IPS DF 4.7 (cell line): ENCODE measurements around the gene APLP1.
"Not testable (repeated sequence)": the region's sequence is repeated elsewhere in the genome, so short reads cannot be mapped to it uniquely, and the experiment has no call there.

Source experiments
- DNase-seq: peaks from one replicate; pipeline ENCODE4 v3.0.0-alpha.2; 2013; ENCODE audit warnings: low spot score; ENCODE audit errors: extremely low read depth

Gene APLP1

GRCh38 chr19:35852029-35852780 lies 16.2 kb upstream of the APLP1 start, which contains the start of gene NPHS1:
Gene NPHS1, minus strand, starts transcription at chr19:35852504. Its CDS starts 667 bp downstream, at chr19:35851837.
- DNase-seq: no peak

- no peak for DNase-seq
Measured at GRCh38 chr19:35853038-35853756, 15.2 kb upstream of the APLP1 start.

- DNase-seq: no peak
Measured at GRCh38 chr19:35856546-35857149, 11.7 kb upstream of the APLP1 start, which contains the start of gene KIRREL2. Gene KIRREL2, plus strand, starts transcription at chr19:35856911. Its CDS starts 209 bp downstream, at chr19:35857120.

GRCh38 chr19:35858311-35858710 lies 10.1 kb upstream of the APLP1 start:
- no peak for DNase-seq

- no peak for DNase-seq
Measured at GRCh38 chr19:35859414-35859813, 9.0 kb upstream of the APLP1 start.

- no peak for DNase-seq
Measured at GRCh38 chr19:35860436-35860817, 7.9 kb upstream of the APLP1 start.

- no peak for DNase-seq
Measured at GRCh38 chr19:35860818-35861639, 7.3 kb upstream of the APLP1 start.

- DNase-seq: no peak
Measured at GRCh38 chr19:35861640-35862160, 6.7 kb upstream of the APLP1 start.

- DNase-seq: no peak
Measured at GRCh38 chr19:35862528-35862927, 5.8 kb upstream of the APLP1 start.

GRCh38 chr19:35863018-35863417 lies 5.4 kb upstream of the APLP1 start:
- no peak for DNase-seq

GRCh38 chr19:35868823-35869326 lies 501 bp downstream of the APLP1 start:
- DNase-seq: no peak

GRCh38 chr19:35869327-35870123 lies 1.2 kb downstream of the APLP1 start:
- no peak for DNase-seq

GRCh38 chr19:35870124-35870736 lies 1.9 kb downstream of the APLP1 start:
- DNase-seq: not testable (repeated sequence)

- no peak for DNase-seq
Measured at GRCh38 chr19:35870798-35871197, 2.4 kb downstream of the APLP1 start.

GRCh38 chr19:35871611-35872010 lies 3.2 kb downstream of the APLP1 start:
- no peak for DNase-seq

GRCh38 chr19:35872180-35872579 lies 3.8 kb downstream of the APLP1 start:
- no peak for DNase-seq

- DNase-seq: no peak
Measured at GRCh38 chr19:35874392-35874930, 6.1 kb downstream of the APLP1 start.

- no peak for DNase-seq
Measured at GRCh38 chr19:35879068-35879467, 10.7 kb downstream of the APLP1 start.

- DNase-seq: no peak
Measured at GRCh38 chr19:35879770-35880317, 11.5 kb downstream of the APLP1 start.
